Islet precursor cell (in vitro differentiated cells): Measurements from ENCODE around the gene MYH1.
A peak's percentile ranks its signal among the peaks of the same experiment; 100 is the strongest.
"Not testable (repeated sequence)": the region's sequence is repeated elsewhere in the genome, so short reads cannot be mapped to it uniquely, and the experiment has no call there.

Experiments
- DNase-seq: peaks from one replicate; pipeline ENCODE4 v3.0.0-alpha.2; 2018

The MYH1 gene

DNA sequence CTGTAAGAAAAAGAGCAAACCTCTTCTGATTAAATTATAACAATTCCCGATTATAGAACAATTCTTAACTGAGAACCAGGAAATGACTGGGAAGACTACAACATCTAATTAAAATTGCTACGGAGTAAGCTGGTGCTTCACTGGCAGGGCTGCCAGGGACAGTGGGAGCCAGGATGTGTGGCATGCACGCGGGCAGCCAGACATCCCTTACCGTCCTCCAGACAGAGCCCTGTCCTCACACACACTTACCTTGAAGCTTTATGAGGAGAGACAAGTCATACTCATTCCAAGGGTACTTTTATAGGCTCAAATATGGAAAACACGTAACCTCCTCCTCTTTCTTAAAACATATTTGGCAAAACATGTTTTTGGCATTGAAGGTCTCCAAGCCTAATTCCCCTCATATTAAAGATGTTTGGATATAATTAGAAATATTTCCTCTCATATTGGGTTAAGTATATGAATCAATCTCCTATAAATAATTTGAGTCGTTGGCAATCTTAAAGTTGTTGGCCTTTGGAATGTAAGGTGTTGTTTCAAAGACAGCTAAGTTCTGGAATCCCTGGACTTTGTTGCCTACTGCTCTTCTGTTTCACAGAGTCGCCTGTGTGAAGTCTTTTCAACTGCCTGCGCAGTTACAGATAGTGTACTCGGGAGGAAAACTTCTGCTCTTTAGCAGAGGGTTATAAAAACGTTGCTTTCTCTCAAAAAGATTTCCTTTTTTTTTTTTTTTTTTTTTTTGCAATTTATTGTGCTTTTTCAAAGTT is at the start of gene MYH1:
Gene MYH1 (minus strand): TSS at position 272 of the 767 bp plus-strand sequence. CDS start 1,900 bp downstream, outside the sequence.
- no peak for DNase-seq

DNA sequence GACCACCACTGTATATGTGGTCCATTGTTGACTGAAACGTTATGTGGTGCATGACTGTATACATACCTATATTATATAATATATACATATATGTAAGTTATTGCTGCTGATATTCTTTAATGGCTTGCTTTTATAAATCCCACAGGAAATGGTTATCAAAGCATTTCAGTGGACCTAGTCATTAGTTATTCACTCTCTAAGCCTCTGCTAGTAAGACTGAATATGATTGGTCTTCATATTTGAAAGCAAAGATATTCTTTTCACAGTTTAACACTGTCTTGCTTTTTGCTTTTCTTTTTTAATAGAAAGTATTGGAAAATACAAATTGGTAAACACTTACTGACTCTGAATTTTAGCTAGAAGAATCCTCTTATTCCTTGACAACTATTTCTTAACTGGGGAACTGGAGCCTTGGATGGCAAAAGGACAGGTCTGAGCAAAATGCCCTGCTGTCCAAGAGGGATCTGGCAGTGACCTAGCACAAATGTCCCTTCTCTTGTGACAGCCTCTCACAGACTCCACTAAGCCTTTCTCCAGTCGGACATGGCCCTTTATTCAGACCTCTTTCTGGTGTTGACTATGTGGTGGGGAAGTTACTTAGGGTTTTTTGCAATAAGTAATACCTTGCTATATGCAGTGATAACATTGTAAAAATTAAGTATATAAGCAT is 45.8 kb upstream of the MYH1 start:
- DNase-seq, result no peak

DNA sequence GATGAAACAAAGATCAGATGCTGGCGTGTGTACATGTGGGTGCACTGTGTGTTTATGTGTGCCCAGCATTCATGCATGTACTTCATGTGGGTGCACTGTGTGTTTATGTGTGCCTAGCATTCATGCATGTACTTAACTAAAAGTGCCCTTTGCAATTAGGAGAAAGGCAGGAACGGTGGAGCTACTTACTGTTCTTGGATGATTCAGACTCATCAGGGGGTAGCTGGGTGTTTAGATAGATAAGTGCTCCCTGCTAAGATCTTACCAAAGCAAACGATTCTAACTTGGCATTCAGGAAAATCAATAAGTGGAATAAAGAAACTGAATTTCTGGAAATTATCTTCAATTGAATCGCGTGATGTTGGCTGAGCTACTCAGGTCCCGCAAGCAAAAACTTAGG is 39.7 kb upstream of the MYH1 start:
- DNase-seq, result no peak

DNA sequence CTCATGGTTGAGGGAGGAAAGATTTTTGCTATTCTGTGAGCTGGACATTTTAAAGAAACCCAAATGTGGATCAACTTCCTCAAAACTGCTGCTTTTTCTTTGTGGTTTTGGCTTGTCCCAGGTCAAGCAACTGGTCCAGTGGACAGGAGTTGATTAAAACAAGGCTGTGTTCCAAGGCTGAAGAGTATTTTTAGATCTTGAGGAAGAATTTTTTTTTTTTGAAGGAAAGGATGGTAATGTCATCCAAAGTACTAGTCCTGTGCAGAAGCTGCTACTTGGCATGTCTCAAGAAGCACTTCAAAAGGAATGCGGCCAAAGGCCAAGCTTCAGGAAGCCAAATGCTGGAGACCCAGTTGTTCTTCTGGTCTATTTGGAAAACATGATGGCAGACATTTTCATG is 39.1 kb upstream of the MYH1 start:
- DNase-seq, result no peak

DNA sequence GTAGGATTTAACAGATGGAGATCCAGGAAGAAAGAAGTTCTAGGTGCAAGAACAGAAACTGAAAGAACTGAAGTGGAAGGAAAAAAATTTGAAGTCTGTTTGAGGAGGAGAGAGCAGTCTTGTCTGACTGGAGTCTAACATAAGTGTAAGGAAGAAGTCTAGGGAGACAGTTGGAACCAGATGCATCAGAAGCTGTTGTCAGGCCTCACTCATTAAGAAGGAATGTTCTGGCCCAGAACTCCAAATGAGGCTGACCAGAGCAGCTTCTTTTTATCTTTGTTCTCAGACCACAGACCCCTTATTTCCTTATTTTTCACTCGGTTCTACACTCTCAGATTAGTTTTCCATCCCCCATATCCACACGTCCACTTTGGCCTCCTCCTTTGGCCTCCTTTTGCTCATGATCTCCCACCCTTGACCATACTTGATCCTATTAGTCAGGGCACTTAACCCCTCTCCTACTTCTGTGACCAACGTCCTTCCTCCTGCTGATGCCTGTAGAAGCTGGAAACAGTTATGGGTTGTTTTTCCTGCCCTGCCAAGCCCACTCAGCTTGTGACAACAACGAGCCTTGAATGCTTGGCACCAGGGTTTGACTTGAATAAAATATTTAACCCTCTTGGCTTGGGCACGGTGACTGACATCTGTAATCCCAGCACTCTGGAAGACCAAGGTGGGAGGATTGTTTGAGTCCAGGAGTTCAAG is 38.1 kb upstream of the MYH1 start:
- no peak for DNase-seq

DNA sequence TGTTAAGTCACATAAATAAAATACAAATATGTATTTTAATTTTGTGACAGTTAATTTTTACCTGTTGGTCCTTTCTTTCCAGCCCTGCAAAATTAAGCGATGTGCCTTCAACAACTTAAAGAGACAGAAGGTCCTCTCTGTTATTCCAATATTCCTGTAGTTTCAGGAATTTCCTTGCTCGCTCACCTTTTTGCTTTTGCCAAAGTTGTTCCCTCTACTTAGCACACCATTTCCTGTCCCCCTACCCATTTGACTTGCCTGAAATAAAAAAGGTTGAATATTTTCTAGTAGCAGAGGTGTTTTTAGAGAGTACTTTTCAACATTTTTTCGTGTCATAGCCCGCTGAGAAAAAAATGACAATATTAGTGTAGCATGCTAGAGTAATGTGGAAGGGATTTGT is 31.7 kb upstream of the MYH1 start:
- DNase-seq, result no peak

DNA sequence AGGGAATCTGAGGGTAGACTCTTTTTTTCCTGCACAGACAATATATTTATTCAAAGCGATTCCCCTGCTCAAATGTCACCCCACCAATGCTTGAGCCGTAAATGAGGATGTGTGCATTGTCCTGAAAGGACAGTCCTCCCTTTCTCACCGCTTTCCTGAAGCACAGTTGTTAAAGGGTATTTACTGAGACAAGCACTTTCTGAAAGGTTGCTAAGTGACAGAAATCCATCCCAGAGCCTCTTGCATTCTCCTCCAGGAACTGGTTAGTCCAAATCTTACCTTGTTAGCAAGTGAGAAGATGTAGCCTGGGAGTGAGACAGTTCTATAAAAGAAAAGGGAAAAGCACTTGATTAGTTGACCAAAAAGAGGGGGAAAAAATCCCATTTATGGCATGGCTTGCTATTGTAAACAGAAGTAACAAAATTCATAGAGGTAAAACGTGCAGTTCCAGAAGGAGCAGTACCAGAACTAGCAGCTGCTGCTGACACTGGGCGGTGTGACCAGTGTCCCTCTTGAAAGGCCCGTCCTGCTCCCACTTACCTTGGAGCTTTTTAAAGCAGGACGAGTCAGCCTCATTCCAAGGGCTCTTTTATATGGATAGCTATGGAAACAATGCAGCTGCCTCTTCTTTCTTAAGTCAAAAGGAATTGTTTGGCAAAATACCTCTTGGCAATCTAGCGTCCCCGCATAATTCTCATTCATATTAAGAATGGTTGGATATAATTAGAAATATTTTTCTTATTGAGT is 30.9 kb upstream of the MYH1 start, which contains the start of gene MYH2:
Gene MYH2 (minus strand): TSS at position 563 of the 747 bp plus-strand sequence. CDS start 1,738 bp downstream, outside the sequence.
- no peak for DNase-seq

DNA sequence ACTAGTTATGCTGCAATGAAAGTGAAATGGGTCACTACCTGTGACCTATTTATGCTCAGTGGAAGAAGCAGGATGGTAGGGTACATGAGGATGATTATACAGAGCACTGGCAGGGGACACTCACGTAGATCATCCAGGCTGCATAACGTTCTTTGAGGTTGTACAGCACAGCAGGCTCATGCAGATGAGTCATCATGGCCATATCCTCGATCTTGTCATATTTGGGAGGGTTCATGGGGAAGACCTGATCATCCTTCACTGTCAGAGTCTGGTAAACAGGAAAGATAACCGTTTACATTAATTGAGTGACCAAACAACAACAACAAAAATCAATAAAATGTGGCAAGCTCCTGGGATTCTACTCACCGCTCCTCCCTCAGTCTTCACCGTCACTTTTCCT is 29.0 kb upstream of the MYH1 start:
- DNase-seq, result no peak

DNA sequence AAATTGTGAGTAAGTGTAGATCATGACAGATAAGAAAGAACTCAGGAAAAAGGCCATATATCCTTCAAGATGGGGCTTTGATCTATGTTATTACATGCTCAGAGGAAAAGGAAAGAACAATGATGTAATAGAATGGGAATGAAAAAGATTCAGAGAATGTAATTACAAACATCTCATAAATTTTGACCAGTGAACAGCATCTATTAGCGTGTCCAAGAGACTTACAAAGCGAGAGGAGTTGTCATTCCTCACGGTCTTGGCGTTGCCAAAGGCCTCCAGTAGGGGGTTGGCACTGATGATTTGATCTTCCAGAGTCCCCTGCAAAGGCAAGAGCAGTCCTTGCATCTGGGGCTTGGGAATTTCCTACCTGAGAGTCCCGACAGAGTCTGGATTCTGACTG is 25.1 kb upstream of the MYH1 start:
- DNase-seq, result not testable (repeated sequence)

DNA sequence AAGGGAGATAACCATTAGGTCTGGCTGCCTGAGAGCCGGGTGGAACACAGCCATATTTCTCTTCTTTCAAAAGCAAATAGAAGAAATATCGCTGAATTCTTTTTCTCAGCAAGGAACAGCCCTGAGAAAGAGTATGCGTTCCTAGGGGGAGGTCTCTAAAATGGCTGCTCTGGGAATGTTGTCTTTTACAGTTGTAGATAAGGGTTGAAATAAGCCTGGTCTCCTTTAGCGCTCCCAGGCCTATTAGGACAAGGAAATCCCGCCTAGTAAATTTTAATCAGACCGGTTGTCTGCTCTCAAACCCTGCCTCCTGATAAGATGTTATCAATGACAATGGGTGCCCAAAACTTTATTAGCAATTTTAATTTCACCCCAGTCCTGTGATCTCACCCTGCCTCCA is 22.8 kb upstream of the MYH1 start:
- not testable (repeated sequence) for DNase-seq

DNA sequence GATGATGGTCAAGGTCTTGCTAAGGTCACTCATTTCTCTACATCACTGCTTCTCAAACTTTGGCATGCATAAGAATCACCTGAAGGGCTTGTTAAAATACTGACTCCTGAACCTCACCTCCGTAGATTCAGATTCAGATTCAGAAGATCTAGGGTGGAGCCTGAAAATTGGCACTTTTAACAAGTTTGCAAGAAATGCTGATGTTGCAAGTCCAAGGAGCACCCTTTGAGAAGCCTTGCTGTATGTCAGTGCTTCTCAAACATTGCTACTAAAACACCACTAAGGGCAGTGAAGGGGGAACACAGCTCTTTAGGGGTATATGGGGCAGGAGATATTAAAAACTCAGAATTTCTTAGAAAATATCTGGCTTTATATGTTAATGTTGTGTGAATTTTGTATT is 13.7 kb upstream of the MYH1 start:
- DNase-seq, result peak; percentile 18

DNA sequence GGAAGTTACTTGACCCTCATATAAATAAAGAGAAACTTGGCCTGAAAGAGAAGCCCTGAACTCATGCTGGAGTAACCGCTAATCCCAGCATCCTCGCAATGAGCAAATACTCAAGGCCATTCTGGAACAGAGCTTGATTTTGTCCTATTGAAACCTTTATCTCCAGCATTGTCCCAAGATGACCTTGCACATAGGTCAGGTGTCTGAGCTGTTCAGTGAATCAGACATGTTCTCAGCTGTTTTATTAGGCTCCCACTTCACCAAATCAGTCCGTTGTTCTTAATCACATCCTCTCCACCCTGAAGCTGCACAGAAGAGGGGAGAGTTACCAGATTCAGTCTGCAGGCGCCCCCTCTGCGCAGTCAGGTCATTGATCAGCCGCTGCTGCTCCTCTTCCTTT is 9.1 kb upstream of the MYH1 start:
- DNase-seq, result no peak

DNA sequence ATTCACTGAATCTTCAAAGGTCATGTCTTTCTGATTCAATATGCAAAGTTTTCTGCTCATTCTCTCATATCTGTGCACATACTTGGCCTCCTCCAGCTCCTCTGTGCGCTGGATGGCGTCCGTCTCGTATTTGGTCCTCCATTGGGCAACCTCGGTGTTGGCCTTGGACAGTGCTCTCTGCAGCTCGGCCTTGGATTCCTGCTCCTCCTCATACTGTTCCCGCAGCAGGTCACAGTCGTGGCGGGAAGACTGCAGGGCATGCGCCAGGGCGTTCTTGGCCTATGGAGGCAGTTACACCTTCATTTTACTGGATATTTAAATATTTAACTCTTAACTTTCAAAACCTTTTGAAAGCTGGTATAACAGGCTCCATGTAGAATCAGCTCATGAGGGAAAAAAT is 8.2 kb upstream of the MYH1 start:
- DNase-seq, result no peak

DNA sequence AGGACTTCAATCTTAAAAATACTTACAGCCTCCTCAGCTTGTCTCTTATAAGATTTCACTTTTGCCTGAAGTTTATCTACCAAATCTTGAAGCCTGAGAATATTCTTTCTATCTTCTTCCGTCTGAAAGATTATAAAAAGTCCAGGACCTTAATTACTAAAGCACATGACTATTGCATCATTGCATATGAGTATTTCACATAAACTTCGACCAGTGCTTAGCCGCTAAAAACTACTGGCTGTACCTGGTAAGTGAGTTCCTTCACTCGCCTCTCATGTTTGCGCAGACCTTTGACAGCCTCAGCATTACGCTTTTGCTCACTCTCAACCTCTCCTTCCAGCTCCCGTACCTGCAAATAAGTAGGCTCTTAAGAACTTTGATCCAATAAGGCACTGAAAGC is 4.7 kb upstream of the MYH1 start:
- no peak for DNase-seq

DNA sequence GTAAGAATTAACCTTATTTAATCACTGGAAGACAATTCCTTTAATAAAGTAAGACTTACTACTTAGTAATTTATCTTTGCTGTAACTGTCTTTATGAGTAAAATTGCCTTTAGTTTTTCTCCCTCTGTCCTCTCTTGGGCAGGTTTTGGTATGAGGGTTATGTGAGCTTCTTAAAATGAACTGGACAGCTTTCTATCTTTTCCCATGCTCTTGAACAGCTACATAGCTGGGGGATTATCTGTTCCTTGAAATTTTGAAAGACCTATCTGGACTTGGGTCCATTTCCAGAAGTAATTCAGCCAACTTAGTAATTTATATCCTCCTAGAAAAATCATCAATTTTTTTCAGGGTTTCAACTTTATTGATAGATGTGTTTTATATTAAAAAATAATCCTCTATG is 3.6 kb upstream of the MYH1 start:
- no peak for DNase-seq

DNA sequence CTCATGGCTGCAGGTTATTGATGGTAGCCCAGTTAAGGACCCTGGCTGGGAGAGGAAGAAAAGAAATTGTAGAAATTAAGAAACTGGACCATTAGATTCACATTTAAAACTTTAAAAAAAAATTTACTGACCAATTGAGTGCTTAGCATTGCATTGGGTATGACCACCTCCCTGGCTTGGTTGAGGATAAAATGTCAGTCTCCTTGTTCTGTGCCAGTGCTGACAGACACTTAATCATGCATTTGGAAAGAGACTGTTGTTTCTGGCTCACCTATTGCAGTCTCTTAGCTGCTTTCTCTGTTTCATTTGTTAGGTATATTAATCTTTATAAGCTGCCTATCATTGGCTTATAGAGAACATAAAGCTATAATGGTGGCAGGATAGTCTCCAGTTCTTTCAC is 1.7 kb downstream of the MYH1 start:
- no peak for DNase-seq

DNA sequence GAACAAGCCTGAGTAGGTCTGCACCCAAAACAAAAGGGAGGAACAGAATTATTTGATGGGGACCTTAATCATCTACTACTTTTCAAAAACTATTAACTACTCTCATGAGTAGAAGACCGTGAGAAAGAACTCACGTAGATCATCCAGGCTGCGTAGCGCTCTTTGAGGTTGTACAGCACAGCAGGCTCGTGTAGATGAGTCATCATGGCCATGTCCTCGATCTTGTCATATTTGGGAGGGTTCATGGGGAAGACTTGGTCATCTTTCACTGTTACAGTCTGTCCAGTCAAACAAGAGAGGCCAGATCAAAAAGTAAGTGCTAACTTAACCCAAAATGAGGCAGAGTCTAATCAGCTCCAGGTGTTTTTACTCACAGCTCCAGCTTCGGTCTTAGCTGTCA is 2.3 kb downstream of the MYH1 start:
- no peak for DNase-seq

DNA sequence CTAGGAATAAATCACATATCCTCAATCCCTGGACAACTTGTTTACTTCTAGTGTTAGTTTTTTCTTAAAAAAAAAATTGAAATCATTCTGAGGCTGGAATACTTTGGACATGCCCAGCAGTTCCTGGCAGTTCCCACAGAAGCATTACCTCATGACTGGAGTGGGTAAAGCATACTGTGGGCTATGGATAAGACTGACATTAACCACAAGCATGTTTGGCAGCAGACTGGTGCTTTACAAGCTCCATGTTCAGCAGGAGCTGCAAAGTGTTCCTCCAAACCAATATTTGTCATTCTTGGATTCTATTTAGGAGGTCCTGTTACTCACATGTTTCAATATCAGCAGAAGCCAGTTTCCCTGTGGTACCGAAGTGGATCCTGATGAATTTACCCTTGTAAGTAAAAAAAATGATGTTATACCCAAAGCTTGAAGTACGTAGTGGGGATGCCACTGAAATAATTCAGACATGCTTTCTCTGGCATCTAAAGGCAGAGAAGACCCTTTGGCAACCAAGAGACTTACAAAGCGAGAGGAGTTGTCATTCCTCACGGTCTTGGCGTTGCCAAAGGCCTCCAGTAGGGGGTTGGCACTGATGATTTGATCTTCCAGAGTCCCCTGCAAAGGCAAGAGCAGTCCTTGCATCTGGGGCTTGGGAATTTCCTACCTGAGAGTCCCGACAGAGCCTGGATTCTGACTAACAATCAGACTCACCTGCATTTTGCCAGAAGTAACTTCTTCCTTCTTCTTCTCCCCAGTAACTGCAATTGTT is 4.9 kb downstream of the MYH1 start:
- no peak for DNase-seq

DNA sequence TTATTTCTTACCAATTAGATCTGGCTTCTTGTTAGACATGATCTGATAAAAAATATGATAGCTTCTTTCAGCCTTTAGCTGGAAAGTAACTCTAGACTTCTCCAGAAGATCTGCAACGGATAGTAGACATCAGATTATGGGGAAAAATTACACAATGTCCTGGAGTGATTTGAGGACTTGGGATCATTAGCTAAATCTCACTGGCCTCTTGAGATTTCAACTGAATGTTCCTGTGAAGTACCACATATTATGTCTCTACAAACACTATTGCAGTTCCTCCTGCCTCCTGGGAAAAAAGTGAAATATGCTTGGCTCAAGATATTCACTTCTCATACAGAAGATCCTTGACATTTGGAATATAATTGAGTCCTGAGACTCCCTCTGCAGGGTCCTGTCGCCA is 5.5 kb downstream of the MYH1 start:
- DNase-seq, result no peak

DNA sequence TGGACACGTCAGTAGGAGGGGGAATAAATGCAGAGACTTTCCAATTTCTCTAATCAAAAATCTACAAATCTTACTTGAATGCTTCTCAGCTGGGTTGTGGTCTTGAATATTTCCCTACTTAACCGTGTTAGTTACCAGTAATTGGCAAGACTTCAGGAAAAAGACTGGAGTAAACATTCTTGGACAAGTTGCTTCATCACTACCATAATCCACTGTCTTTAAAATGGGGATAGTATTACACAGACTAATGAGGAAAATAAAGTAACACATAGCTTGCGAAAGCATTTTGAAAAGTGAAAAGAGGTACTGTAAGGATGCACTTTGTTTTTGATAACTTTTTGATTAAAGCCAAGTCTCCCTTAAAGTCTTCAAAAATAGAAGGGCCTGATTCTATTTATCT is 18.4 kb downstream of the MYH1 start:
- no peak for DNase-seq

DNA sequence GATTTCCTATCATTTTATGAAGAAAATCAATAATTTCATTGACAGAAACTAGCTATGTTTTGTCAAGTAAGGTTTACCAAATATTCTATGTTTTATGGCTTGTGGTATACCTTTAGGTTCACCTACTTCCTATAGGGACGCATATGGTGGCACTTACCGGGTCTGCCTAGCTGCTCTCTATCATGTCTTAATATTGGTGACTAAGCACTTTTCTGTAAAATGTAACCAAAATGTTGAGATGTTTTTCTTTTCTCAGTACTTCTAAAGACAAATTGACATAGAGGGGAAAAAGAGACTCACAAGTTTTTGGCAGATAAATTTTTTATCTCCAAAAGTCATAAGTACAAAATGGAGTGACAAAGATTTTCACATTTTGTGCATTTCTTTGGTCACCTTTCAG is 26.3 kb downstream of the MYH1 start:
- DNase-seq, result no peak

DNA sequence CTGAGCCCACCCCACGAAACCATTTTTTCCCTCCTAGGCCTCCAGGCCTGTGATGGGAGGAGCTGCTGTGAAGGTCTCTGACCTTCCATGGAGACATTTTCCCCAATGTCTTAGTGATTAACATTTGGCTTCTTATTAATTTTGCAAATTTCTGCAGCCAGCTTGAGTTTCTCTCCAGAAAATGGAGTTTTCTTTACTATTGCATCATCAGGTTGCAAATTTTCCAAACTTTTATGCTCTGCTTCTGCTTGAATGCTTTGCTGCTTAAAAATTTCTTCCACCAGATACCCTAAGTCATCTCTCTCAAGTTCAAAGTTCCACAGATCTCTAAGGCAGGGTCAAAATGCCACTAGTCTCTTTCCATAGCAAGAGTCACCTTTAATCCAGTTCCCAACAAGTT is 36.1 kb downstream of the MYH1 start:
- DNase-seq, result no peak
